Measurements from ENCODE around the gene TIGD7. TPM values are rescaled to one million over a fixed set of nuclear protein-coding genes. Genes with fewer than 3 reads are reported as not detected.

TIGD7 gene
- total RNA-seq = 3.6 and 7.0 TPM in 2 replicates

DNA sequence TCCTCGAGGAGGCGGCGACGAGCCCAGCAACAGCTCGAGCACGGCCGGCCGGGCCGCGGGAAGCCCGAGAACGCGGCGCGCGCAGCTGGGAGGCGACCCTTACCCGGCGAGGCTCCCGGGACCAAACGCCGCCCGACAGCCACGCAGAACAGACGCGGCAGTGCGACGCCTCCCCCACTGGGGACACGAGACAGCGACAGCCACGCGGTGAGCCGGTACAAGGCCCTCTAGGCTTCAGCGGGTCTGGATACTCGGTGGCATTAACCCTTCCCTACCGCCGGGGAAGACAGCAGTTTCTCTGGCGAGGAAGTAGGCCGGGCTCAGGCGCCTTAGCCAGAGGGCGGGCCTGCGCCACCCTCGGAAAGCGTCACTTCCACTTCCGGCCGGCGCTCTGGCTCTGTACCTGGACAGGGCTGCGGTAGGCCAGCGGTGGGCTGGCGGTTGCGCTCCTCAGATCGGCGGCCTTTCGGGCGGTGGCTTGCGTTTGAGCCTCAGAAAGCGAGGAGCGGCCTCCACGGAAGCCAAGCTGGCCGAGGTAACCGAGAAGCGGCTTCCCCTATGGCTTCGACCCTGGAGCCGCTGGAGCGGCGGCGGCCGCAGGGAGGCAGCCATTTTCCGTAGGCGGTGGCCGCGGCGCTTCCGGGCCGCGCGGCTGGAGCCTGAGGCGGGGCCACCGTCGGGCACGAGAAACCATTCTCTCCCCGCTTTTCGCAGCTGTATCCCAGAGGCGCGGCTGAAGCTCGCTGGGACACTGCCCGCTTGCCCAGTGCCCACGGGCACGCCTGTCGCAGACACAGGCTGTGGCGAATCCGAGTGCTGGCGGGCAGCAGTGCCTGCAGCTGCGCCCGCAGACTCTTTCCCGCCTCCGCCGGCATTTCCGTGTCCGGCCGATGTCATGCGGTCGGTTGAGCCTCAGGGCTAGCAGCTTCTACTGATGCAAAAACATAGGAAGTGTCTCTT, at the start of gene TIGD7, which contains the start of gene ZNF75A:
Gene TIGD7 (minus strand): TSS at position 322 of the 960 bp plus-strand sequence. CDS start 4,816 bp downstream, outside the sequence.
Gene ZNF75A (plus strand): TSS at position 389 of the 960 bp plus-strand sequence. CDS start 2,932 bp downstream, outside the sequence.

GRCh38 chr16:3282730-3283542, 22.3 kb downstream of the TIGD7 start, which contains the start of gene ZNF263:
Gene ZNF263, plus strand, starts transcription at chr16:3283491. Its CDS starts 328 bp downstream, at chr16:3283819.

DNA sequence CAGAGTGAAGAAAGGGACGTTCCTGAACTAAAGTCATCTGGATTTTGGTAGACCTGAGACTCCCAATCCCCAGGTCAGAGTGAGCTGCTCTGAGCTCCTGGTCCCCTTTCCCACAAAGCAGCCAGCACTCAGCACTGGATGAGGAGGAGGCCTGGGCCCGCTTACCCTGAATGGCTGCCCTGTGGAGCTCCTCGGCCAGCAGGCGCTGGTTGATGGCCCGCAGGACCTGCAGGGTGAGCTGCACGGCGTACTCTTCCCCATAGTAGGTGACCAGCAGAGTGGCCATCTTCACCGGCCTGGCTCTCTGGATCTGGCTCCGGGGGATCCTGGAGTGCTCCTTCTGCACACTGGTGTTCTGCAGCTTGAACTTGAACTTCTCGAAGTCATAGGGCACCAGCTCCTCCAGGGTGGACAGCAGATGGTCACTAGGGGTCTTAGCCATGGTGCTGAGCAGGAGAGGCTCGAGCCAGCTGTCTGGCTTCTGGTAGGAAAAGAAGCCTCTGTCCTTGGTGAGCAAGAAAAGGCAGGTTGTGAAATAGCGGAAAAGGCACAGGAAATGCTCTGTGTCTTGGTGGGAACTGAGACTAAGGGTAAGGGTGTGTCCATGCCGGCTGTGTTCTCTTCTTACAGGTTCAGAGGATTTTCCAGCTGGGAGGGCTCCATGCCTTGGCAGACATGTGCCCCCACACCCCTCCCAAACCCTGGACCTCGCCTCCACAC, 48.9 kb downstream of the TIGD7 start, which contains the start of gene MEFV:
Gene MEFV (minus strand): TSS at position 488 of the 720 bp plus-strand sequence. CDS start 46 bp downstream, at position 442.

Other genes starting within 250 kb of the TIGD7 start
- 45.9 and 55.4 TPM in 2 replicates for gene IL32, start 239.8 kb downstream of the TIGD7 start, total RNA-seq
- gene ZSCAN10, start 206.1 kb downstream of the TIGD7 start, total RNA-seq = not detected in 2 replicates
- 12.0 and 20.7 TPM in 2 replicates for gene ZNF205, start 192.8 kb downstream of the TIGD7 start, total RNA-seq
- gene ZNF213, start 170.4 kb downstream of the TIGD7 start, total RNA-seq = 6.2 and 6.6 TPM in 2 replicates
- 0.14 TPM in 1 of 2 replicates, not detected in the other for gene OR1F1, start 117.2 kb downstream of the TIGD7 start, total RNA-seq
- gene ZNF200, start 70.3 kb downstream of the TIGD7 start, total RNA-seq = 11.2 and 14.1 TPM in 2 replicates
- gene MEFV, start 48.8 kb downstream of the TIGD7 start, total RNA-seq = under 0.01 TPM in 1 of 2 replicates, not detected in the other
- 34.4 and 35.0 TPM in 2 replicates for gene ZNF263, start 21.9 kb downstream of the TIGD7 start, total RNA-seq
- 28.8 and 32.0 TPM in 2 replicates for gene ZNF75A, start 67 bp upstream of the TIGD7 start, total RNA-seq
- not detected in 2 replicates for gene OR2C1, start 50.5 kb upstream of the TIGD7 start, total RNA-seq
- gene ZSCAN32, start 95.6 kb upstream of the TIGD7 start, total RNA-seq = 10.4 and 12.2 TPM in 2 replicates
- gene ZNF174, start 95.8 kb upstream of the TIGD7 start, total RNA-seq = 10.2 TPM in 2 replicates
- gene ZNF597, start 138.1 kb upstream of the TIGD7 start, total RNA-seq = 2.7 and 3.5 TPM in 2 replicates
- gene NAA60, start 138.2 kb upstream of the TIGD7 start, total RNA-seq = 14.9 and 19.8 TPM in 2 replicates
- gene C16orf90, start 190.1 kb upstream of the TIGD7 start, total RNA-seq = not detected in 2 replicates
- 15.8 and 20.1 TPM in 2 replicates for gene CLUAP1, start 195.6 kb upstream of the TIGD7 start, total RNA-seq

All from thoracic aorta endothelial cell (primary cell).